Neural progenitor cell (in vitro differentiated cells): Measurements from ENCODE around the gene MDM4.

Experiments
- CTCF ChIP-seq: fragments of 200-600 bp; sonication (generic); IDR thresholded peaks from 2 replicates; pipeline ENCODE4 v1.5.1; 2017; ENCODE audit warnings: antibody characterized with exemption, mild to moderate bottlenecking
- EZH2phosphoT487 ChIP-seq: fragments of 200-600 bp; sonication (generic); IDR thresholded peaks from 2 replicates; pipeline ENCODE4 v1.6.1; 2017; ENCODE audit warnings: antibody characterized with exemption

- TF ChIP-seq EZH2phosphoT487, result no peak
- no peak for TF ChIP-seq CTCF
Measured at GRCh38 chr1:204583909-204584632, 67.9 kb downstream of the MDM4 start.
